Aorta (tissue), 5 donors: Measurements from ENCODE around the gene KRTAP5-1. TPM values are rescaled to one million over a fixed set of nuclear protein-coding genes. Genes with fewer than 3 reads are reported as not detected.
A peak's percentile ranks its signal among the peaks of the same experiment; 100 is the strongest.

Experiments
- ATAC-seq: fragments of 200-7000 bp; cut with Tn5 transposase; one replicate; pipeline ENCODE4 v1.9.1; 2022; ENCODE audit warnings: moderate library complexity; ENCODE audit not compliant: low FRiP score
- DNase-seq, 2 donors: peaks; one replicate each; pipeline ENCODE4 v3.0.0-alpha.2; 2020
- H3K27ac ChIP-seq, 2 donors: one replicate each; pipeline ENCODE4 v1.5.1; 2013; ENCODE audit warnings: low read length in 2 of 2, mild to moderate bottlenecking in 2 of 2, moderate library complexity in 2 of 2, control low read depth in 1 of 2, inconsistent platforms in 1 of 2, low read depth in 1 of 2
- H3K27me3 ChIP-seq, 2 donors: one replicate each; pipeline ENCODE4 v1.6.1; 2013; ENCODE audit warnings: control low read depth in 1 of 2, low read length in 1 of 2, mild to moderate bottlenecking in 1 of 2, moderate library complexity in 1 of 2; ENCODE audit not compliant: insufficient read depth in 2 of 2, control insufficient read depth in 1 of 2
- H3K36me3 ChIP-seq, 2 donors: one replicate each; pipeline ENCODE4 v1.6.1; 2013; ENCODE audit warnings: control low read depth in 1 of 2, low read length in 1 of 2, mild to moderate bottlenecking in 1 of 2; ENCODE audit not compliant: insufficient read depth in 2 of 2, control insufficient read depth in 1 of 2
- H3K4me1 ChIP-seq, 2 donors: one replicate each; pipeline ENCODE4 v1.6.1; 2013; ENCODE audit warnings: low read length in 2 of 2, control low read depth in 1 of 2, mild to moderate bottlenecking in 1 of 2, moderate library complexity in 1 of 2; ENCODE audit not compliant: insufficient read depth in 2 of 2, control insufficient read depth in 1 of 2
- H3K4me3 ChIP-seq, 2 donors: one replicate each; pipeline ENCODE4 v1.5.1; 2013; ENCODE audit warnings: low read length in 2 of 2, control low read depth in 1 of 2, mild to moderate bottlenecking in 1 of 2
- H3K9me3 ChIP-seq: one replicate; pipeline ENCODE4 v1.6.1; 2013; ENCODE audit warnings: mild to moderate bottlenecking, low read length; ENCODE audit not compliant: control insufficient read depth
- WGBS, 2 donors: extraction: QIAGEN DNeasy Blood & Tissue Kit; methylation state at CpG; one replicate each; pipeline ENCODE4 v1.1.7; 2013; 5-methylcytosine and 5-hydroxymethylcytosine counted together
- intact Hi-C, 2 donors: fragments of 100-400 bp; cut with DNase I; formaldehyde crosslinking; loops; one replicate each; pipeline versions ENCODE4 v1.14.2 to v1.15.0; 2022
- polyA plus RNA-seq, 2 donors: library from polyadenylated mRNA; stranded (reverse); fragments of 200-250 nt; gene quantifications; one replicate each; pipeline ENCODE4 v1.2.3, GENCODE V29; 2013
- total RNA-seq, 2 donors: library from RNA; stranded (reverse); fragmentation: NEBNext Ultra II Directional; extraction: Animal tissue kit (Norgen Biotek cat#: 25700); gene quantifications; one replicate each; pipeline ENCODE4 v1.2.1, GENCODE V29; 2021
- donor health status: healthy with polysubstance abuse.
- donor health status: Bipolar disorder and iron deficiency.
- donor health status: DM: no; HTN: no; CAD: no.
- donor health status: DM: no; HTN: no; CAD: no.
- donor health status: DM: yes; HTN: yes; CAD: no.

The KRTAP5-1 gene
- total and polyA plus RNA-seq, 4 donors = not detected

DNA sequence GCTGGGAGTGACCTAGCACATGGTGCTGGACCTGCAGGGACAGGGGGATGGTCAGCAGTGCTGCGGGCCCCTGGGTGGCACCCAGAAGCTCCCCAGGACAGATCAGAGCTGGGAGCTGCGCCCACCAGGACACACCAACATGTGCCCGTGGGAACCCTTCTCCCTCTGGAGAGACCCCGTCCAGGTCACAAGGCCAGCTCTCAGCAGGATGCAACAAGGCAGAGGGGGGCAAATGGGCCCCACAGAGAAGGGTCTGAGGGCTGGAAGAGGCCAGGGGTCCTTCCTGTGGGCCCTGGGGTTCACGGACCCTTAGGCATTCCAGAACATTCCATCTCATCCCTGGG lies 19.2 kb downstream of the KRTAP5-1 start:
- no peak overlapping the region for H3K27ac ChIP-seq
- intact Hi-C loops = no loop called here
- no peak for DNase-seq
- 79 to 81% methylated on average over 5 of the region's 5 CpGs for WGBS, 2 donors
- no peak for ATAC-seq
- no peaks in the 10 kb centered on the region for H3K9me3 ChIP-seq
- no peaks in the 10 kb centered on the region for H3K27me3 ChIP-seq
- H3K4me1 ChIP-seq = no peaks in the 10 kb centered on the region
- H3K36me3 ChIP-seq = no peaks in the 10 kb centered on the region
- H3K4me3 ChIP-seq = no peak overlapping the region

- intact Hi-C loops = no loop called here
- DNase-seq = peak; percentile 43 to 75
- no peaks in the 10 kb centered on the region for H3K27me3 ChIP-seq
- ATAC-seq = no peak
- H3K4me3 ChIP-seq = no peak overlapping the region
- no peaks in the 10 kb centered on the region for H3K4me1 ChIP-seq
- WGBS, 2 donors = 68 to 69% methylated on average over 28 of the region's 28 CpGs
- H3K36me3 ChIP-seq = no peaks in the 10 kb centered on the region
- H3K27ac ChIP-seq = no peak overlapping the region
- H3K9me3 ChIP-seq = no peaks in the 10 kb centered on the region
These were observed 19.7 kb downstream of the KRTAP5-1 start for GRCh38 chr11:1565173-1565903.

DNA sequence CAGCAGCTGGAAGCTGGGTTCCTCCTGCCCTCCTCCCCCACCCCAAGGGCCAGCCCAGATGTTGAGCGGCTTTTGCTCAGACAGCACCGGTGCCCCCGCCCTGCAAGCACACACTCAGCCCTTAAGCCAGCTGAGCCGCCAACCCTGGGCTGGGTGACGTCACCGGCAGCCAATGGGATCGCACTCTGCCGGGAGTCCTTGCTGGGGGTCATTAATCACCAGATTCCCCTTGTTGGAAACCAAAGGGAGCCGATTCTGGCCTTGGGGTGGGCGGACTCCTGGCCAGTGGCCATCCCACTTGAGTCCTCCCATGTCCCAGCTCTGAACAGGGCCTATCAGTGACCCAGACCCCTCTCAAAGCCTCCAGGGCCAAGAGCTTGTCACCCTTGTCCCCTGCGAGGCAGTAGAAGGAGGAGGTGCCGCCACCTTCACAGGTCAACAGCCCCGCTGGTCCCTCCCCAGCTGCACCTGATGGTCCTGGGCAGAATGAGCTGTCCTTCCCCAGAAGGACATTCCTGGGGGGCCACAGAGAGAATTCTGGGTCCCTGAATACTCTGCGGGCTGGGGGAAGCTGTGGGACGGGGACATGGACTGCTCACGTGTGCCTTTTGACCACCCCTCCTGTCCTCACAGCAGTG lies 20.4 kb downstream of the KRTAP5-1 start:
- DNase-seq (peak; percentile 83 to 94), ATAC-seq (no peak)
- Histone ChIP-seq H3K4me1 (no peaks in the 10 kb centered on the region), H3K4me3 (no peak overlapping the region), H3K27me3 (no peaks in the 10 kb centered on the region), H3K9me3 (no peaks in the 10 kb centered on the region), H3K27ac (peak overlapping the region in 1 of 2 donors; percentile 4), H3K36me3 (no peaks in the 10 kb centered on the region)
- WGBS, 2 donors = 24 to 35% methylated on average over 16 of the region's 16 CpGs
- intact Hi-C loops = no loop called here

- no peaks in the 10 kb centered on the region for H3K36me3 ChIP-seq
These were observed 21.2 kb downstream of the KRTAP5-1 start for GRCh38 chr11:1563697-1564534.

GRCh38 chr11:1563149-1563638 lies 21.9 kb downstream of the KRTAP5-1 start:
- DNase-seq (no peak), ATAC-seq (no peak)
- no peaks in the 10 kb centered on the region for H3K9me3 ChIP-seq
- 44 to 46% methylated on average over 12 of the region's 12 CpGs for WGBS, 2 donors
- intact Hi-C loops = no loop called here
- H3K27ac ChIP-seq = no peak overlapping the region
- H3K27me3 ChIP-seq = no peaks in the 10 kb centered on the region
- H3K36me3 ChIP-seq = no peaks in the 10 kb centered on the region
- no peaks in the 10 kb centered on the region for H3K4me1 ChIP-seq
- no peak overlapping the region for H3K4me3 ChIP-seq

More at GRCh38 chr11:1563697-1564534, 21.2 kb downstream of the KRTAP5-1 start:
- intact Hi-C loops = no loop called here
- no peaks in the 10 kb centered on the region for H3K4me1 ChIP-seq
- H3K27me3 ChIP-seq = no peaks in the 10 kb centered on the region
- DNase-seq (peak in 1 of 2 donors; percentile 43), ATAC-seq (no peak)
- H3K9me3 ChIP-seq = no peaks in the 10 kb centered on the region
- no peak overlapping the region for H3K4me3 ChIP-seq
- no peak overlapping the region for H3K27ac ChIP-seq
- 76 to 82% methylated on average over 29 of the region's 29 CpGs for WGBS, 2 donors

GRCh38 chr11:1562469-1563148 lies 22.5 kb downstream of the KRTAP5-1 start:
- H3K36me3 ChIP-seq = no peaks in the 10 kb centered on the region
- no peak overlapping the region for H3K4me3 ChIP-seq
- WGBS, 2 donors = 83 to 85% methylated on average over 14 of the region's 14 CpGs
- ATAC-seq (no peak), DNase-seq (no peak)
- H3K9me3 ChIP-seq = no peaks in the 10 kb centered on the region
- H3K27ac ChIP-seq = no peak overlapping the region
- intact Hi-C loops = no loop called here
- H3K27me3 ChIP-seq = no peaks in the 10 kb centered on the region
- H3K4me1 ChIP-seq = no peaks in the 10 kb centered on the region

GRCh38 chr11:1561955-1562354 lies 23.1 kb downstream of the KRTAP5-1 start:
- ATAC-seq = no peak
- H3K4me1 ChIP-seq = no peaks in the 10 kb centered on the region

DNA sequence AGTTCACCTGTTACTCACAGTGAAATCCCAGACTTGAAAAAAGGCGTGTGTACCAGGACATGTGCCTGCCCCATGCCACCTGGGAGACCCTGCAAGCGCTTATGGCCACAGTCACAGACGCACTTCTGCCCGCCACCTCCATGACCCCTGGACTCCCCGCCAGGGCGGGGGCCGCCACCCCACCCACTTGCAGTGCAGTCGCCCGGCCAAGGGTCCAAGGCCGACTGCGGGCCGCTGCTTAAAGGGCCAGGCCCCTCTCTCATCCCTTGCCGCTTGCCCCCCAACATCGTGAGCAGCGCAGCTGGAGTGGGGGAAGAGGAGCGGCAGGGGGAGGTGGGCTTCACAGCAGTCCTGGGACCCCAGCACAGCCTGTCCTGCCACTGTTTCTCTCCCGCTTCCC lies 23.8 kb downstream of the KRTAP5-1 start:
- no peak overlapping the region for H3K27ac ChIP-seq
- H3K4me3 ChIP-seq = no peak overlapping the region
- WGBS, 2 donors = 88 to 94% methylated on average over 17 of the region's 17 CpGs
- H3K4me1 ChIP-seq = no peaks in the 10 kb centered on the region
- ATAC-seq = no peak
- intact Hi-C loops = no loop called here
- H3K9me3 ChIP-seq = no peaks in the 10 kb centered on the region
- DNase-seq = peak in 1 of 2 donors; percentile 45
- no peaks in the 10 kb centered on the region for H3K27me3 ChIP-seq
- H3K36me3 ChIP-seq = peaks cover 0 to 3% of the 10 kb centered on the region in 2 donors

More at GRCh38 chr11:1561955-1562354, 23.1 kb downstream of the KRTAP5-1 start:
- intact Hi-C loops = no loop called here
- Histone ChIP-seq H3K9me3 (no peaks in the 10 kb centered on the region), H3K27ac (no peak overlapping the region), H3K27me3 (no peaks in the 10 kb centered on the region), H3K36me3 (peaks cover 0 to 3% of the 10 kb centered on the region in 2 donors), H3K4me3 (no peak overlapping the region)
- peak in 1 of 2 donors; percentile 44 for DNase-seq
- WGBS, 2 donors = 77 to 80% methylated on average over 5 of the region's 5 CpGs
